ENCODE results near the gene RALGPS1. TPM values are rescaled to one million over a fixed set of nuclear protein-coding genes. Genes with fewer than 3 reads are reported as not detected.

The RALGPS1 gene
- total and polyA plus RNA-seq, 2 of the 8 experiments (the other 6 are each of a cell fraction or from before 2014, with no cell fraction given): 20.0 to 23.5 TPM

- WGBS, 2 experiments (ENCODE audit: extremely low coverage in 1 of 2, insufficient coverage in 1 of 2, insufficient read length in 1 of 2, insufficient replicate concordance in 2 of 2, low coverage in 1 of 2, low lambda C conversion rate in 2 of 2, missing lambda C conversion rate in 1 of 2): 92% methylated on average over 5 of the region's 5 CpGs; no CpG with 5 or more reads in 1 of the 2 experiments
- Histone ChIP-seq H4K20me1 (replicated peaks in 1 of 2; ENCODE audit: control insufficient read depth in 1 of 2, insufficient read depth in 2 of 2, low read length in 2 of 2) (peaks cover 0 to 1% of the 10 kb centered on the region in 2 experiments), H3K23ac (ENCODE audit: insufficient read length) (no peak overlapping the region), H2BK5ac (ENCODE audit: low read depth, low read length) (no peak overlapping the region), H3K56ac (replicated peaks; ENCODE audit: insufficient read length, low read depth, low read length) (no peak overlapping the region), H2BK15ac (ENCODE audit: low read length) (no peak overlapping the region), H3K23me2 (ENCODE audit: low read depth, low read length) (no peaks in the 10 kb centered on the region), H3K14ac (ENCODE audit: insufficient read length) (no peak overlapping the region), H4K5ac (ENCODE audit: insufficient read length, low read depth, low read length) (no peak overlapping the region), H3K27me3 (replicated peaks in 1 of 4; ENCODE audit: control insufficient read depth in 3 of 4, extremely low read depth in 1 of 4, insufficient read depth in 3 of 4, low read length in 3 of 4) (no peaks in the 10 kb centered on the region), H2BK20ac (ENCODE audit: low read length) (no peak overlapping the region), H3K79me2 (ENCODE audit: control insufficient read depth in 1 of 2, insufficient read depth in 2 of 2, low read length in 2 of 2) (no peaks in the 10 kb centered on the region), H2BK120ac (replicated peaks; ENCODE audit: low read depth, low read length) (no peak overlapping the region), H3K4me2 (ENCODE audit: insufficient read depth in 1 of 2, low read depth in 2 of 2, low read length in 2 of 2) (no peak overlapping the region), H2BK12ac (ENCODE audit: low read depth, low read length) (no peak overlapping the region), H3K79me1 (ENCODE audit: low read depth, low read length) (no peaks in the 10 kb centered on the region), H2AK5ac (ENCODE audit: low read depth, low read length) (no peak overlapping the region), H3K4ac (replicated peaks; ENCODE audit: insufficient read length, low read depth, low read length) (no peak overlapping the region), H4K91ac (replicated peaks; ENCODE audit: insufficient read length, low read length) (no peak overlapping the region), H2AFZ (ENCODE audit: low read length) (no peak overlapping the region), H3K4me1 (replicated peaks in 1 of 4; ENCODE audit: control insufficient read depth in 3 of 4, insufficient read depth in 4 of 4, low read length in 3 of 4) (peaks cover 0 to 5% (median 0%) of the 10 kb centered on the region in 4 experiments; a peak in 3 of 7 replicates), H3K18ac (ENCODE audit: extremely low read depth, low read length) (no peak overlapping the region), H3K9ac (replicated peaks in 1 of 4; ENCODE audit: extremely low read depth in 1 of 4, low read depth in 3 of 4, low read length in 3 of 4) (no peak overlapping the region), H3K36me3 (ENCODE audit: control insufficient read depth in 2 of 4, insufficient read depth in 4 of 4, low read length in 3 of 4) (no peaks in the 10 kb centered on the region), H3K9me3 (ENCODE audit: insufficient read depth in 2 of 2, low read depth in 1 of 2, low read length in 1 of 2) (no peaks in the 10 kb centered on the region), H3K27ac (ENCODE audit: low read depth, low read length) (no peak overlapping the region), H4K8ac (ENCODE audit: extremely low read depth, insufficient read depth, low read length) (no peak overlapping the region; the same call in 1 of the 2 replicates), H3K4me3 (ENCODE audit: extremely low read depth in 1 of 4, insufficient read depth in 2 of 4, low read depth in 3 of 4, low read length in 4 of 4) (no peak overlapping the region)
- FAIRE-seq: no peak
- CTCF ChIA-PET (ENCODE audit: partially characterized antibody): interaction anchor here (0.6 to 1.9 kb wide), 2 partner anchors 12 to 262 kb away, joined by 3 to 7 read pairs; no protein-coding TSS in a partner anchor
- no peak for DNase-seq (ENCODE audit: low read depth in 1 of 2, low spot score in 2 of 2)
- POLR2A ChIA-PET (ENCODE audit: partially characterized antibody): no interaction called here
- TF ChIP-seq CBX5 (IDR thresholded peaks at IDR 0.05; ENCODE audit: low read depth, low read length) (no peak), MAX (IDR thresholded peaks at IDR 0.05) (no peak)
These were observed 233.4 kb downstream of the RALGPS1 start for GRCh38 chr9:127148014-127148413.

Measured in H1 (cell line).